Endothelial cell of umbilical vein (primary cell): ENCODE results near the gene SIN3B. TPM values are rescaled to one million over a fixed set of nuclear protein-coding genes. Genes with fewer than 3 reads are reported as not detected.

Experiments
- BruUV-seq: library from RNA; stranded (reverse); fragments of 400-500 nt; replicated peaks from 2 replicates; lab custom pipeline; 2021; lab: Mats Ljungman, UMichigan
- CTCF ChIA-PET: fragments of 300-600, 350-600 bp; sonication (Branson Sonifier 250); formaldehyde crosslinking; loops from one replicate; lab custom pipeline; 2021; ENCODE audit warnings: antibody characterized with exemption, inconsistent platforms; lab: Charles Lee
- POLR2A ChIA-PET: fragments of 300-600, 350-600 bp; sonication (Branson Sonifier 250); formaldehyde crosslinking; loops from one replicate; lab custom pipeline; 2021; ENCODE audit warnings: antibody characterized with exemption, inconsistent platforms; lab: Charles Lee
- DNase-seq: peaks from one replicate; pipeline ENCODE4 v3.0.0-alpha.2; 2011; ENCODE audit warnings: low read depth, low spot score
- FAIRE-seq: peaks from 2 replicates; lab custom pipeline; 2011; peaks lifted over from hg19 to GRCh38; lab: Jason Lieb, UNC
- H2AFZ ChIP-seq: 2 replicates; pipeline ENCODE4 v1.6.0; 2012; ENCODE audit warnings: low read depth, low read length, control low read depth, inconsistent platforms
- H3K27ac ChIP-seq: 2 replicates; pipeline ENCODE4 v1.5.1; 2011; ENCODE audit warnings: low read depth, mild to moderate bottlenecking, control low read depth, low read length, moderate library complexity; ENCODE audit not compliant: insufficient read depth
- H3K27me3 ChIP-seq, 2 experiments: 2 replicates each; pipeline versions ENCODE4 v1.6.0 to v1.6.1; 2011; ENCODE audit warnings: low read length in 2 of 2, mixed read lengths in 1 of 2; ENCODE audit not compliant: control insufficient read depth in 2 of 2, insufficient read depth in 2 of 2
- H3K36me3 ChIP-seq, 2 experiments: 2 replicates in 1 of 2; 3 replicates in 1 of 2; pipeline ENCODE4 v1.5.1; 2011; ENCODE audit warnings: low read length in 2 of 2, mild to moderate bottlenecking in 1 of 2, moderate library complexity in 1 of 2; ENCODE audit not compliant: control insufficient read depth in 2 of 2, insufficient read depth in 2 of 2; ENCODE audit errors: extremely low read depth in 1 of 2
- H3K4me1 ChIP-seq: 3 replicates; pipeline ENCODE4 v1.5.1; 2011; ENCODE audit warnings: mild to moderate bottlenecking, low read length; ENCODE audit not compliant: control insufficient read depth, insufficient read depth; ENCODE audit errors: extremely low read depth
- H3K4me2 ChIP-seq: 2 replicates; pipeline ENCODE4 v1.6.1; 2011; ENCODE audit warnings: low read length, control low read depth, mixed read lengths; ENCODE audit not compliant: insufficient read depth
- H3K4me3 ChIP-seq, 3 experiments: fragments of 200-600 bp in 1 of 3; sonication (generic), shearing (Covaris generic) in 1 of 3; replicated peaks in 1 of 3; 2 replicates each; pipeline ENCODE4 v1.5.1; 2011 to 2016; ENCODE audit warnings: control low read depth in 3 of 3, low read length in 3 of 3, mild to moderate bottlenecking in 2 of 3, inconsistent platforms in 1 of 3, low read depth in 1 of 3, moderate library complexity in 1 of 3; ENCODE audit not compliant: insufficient read depth in 1 of 3
- H3K79me2 ChIP-seq: 2 replicates; pipeline ENCODE4 v1.6.0; 2012; ENCODE audit warnings: low read length, inconsistent platforms; ENCODE audit not compliant: control insufficient read depth, insufficient read depth
- H3K9ac ChIP-seq: replicated peaks from 2 replicates; pipeline ENCODE3; 2011; ENCODE audit warnings: low read length, control low read depth; ENCODE audit not compliant: insufficient read depth; ENCODE audit errors: extremely low read depth
- H3K9me1 ChIP-seq: replicated peaks from 3 replicates; pipeline ENCODE4 v1.6.0; 2011; ENCODE audit warnings: mild to moderate bottlenecking, low read length; ENCODE audit not compliant: control insufficient read depth, insufficient read depth; ENCODE audit errors: extremely low read depth
- H3K9me3 ChIP-seq: replicated peaks from 2 replicates; pipeline ENCODE4 v1.5.1; 2012; ENCODE audit warnings: low read length, inconsistent platforms; ENCODE audit not compliant: control insufficient read depth, insufficient read depth
- H4K20me1 ChIP-seq: replicated peaks from 2 replicates; pipeline ENCODE3; 2011; ENCODE audit warnings: mild to moderate bottlenecking, low read length; ENCODE audit not compliant: control insufficient read depth, insufficient read depth; ENCODE audit errors: extremely low read depth
- EZH2 ChIP-seq: IDR thresholded peaks from 2 replicates; pipeline ENCODE4 v1.6.1; 2012; ENCODE audit warnings: borderline replicate concordance, low read depth, mild to moderate bottlenecking, moderate library complexity, low read length, inconsistent platforms; ENCODE audit not compliant: severe bottlenecking
- FOS ChIP-seq: IDR thresholded peaks from 2 replicates; pipeline ENCODE4 v1.6.1; 2011; ENCODE audit warnings: mild to moderate bottlenecking, low read length, moderate library complexity, borderline replicate concordance; ENCODE audit not compliant: insufficient read depth
- GATA2 ChIP-seq: IDR thresholded peaks from 2 replicates; pipeline ENCODE4 v1.7.0; 2011; ENCODE audit warnings: low read depth, mild to moderate bottlenecking, moderate library complexity, mixed read lengths, low read length; ENCODE audit not compliant: insufficient read length, insufficient read depth
- JUN ChIP-seq: IDR thresholded peaks from 2 replicates; pipeline ENCODE4 v1.6.1; 2011; ENCODE audit warnings: borderline replicate concordance, low read depth; ENCODE audit not compliant: insufficient read length, insufficient read depth
- MYC ChIP-seq: IDR thresholded peaks from one replicate; pipeline ENCODE4 v1.6.1; 2011; ENCODE audit warnings: mild to moderate bottlenecking, low read depth, low read length
- POLR2A ChIP-seq: IDR thresholded peaks from 2 replicates; pipeline ENCODE4 v1.6.1; 2012; ENCODE audit warnings: low read depth, mild to moderate bottlenecking, control low read depth, low read length
- POLR2AphosphoS5 ChIP-seq: IDR thresholded peaks from 2 replicates; pipeline ENCODE4 v1.6.1; 2012; ENCODE audit warnings: low read depth, mild to moderate bottlenecking, control low read depth, low read length, moderate library complexity; ENCODE audit not compliant: insufficient read depth
- dilution Hi-C: fragments of 300-500 bp; cut with MboI; formaldehyde crosslinking; loops from one replicate; pipeline ENCODE4 v1.15.0; 2019; ENCODE audit warnings: low sequenced_read_pairs; ENCODE audit not compliant: extremely low pct_ligation_motif_present
- intact Hi-C: fragments of 100-400 bp; cut with micrococcal nuclease; formaldehyde crosslinking; loops from one replicate; pipeline ENCODE4 v1.10.0; 2022
- polyA plus RNA-seq, 4 experiments: library from polyadenylated mRNA; depleted of rRNA in 3 of 4; stranded (reverse) in 3 of 4; unstranded in 1 of 4; fragments of >200 nt; gene quantifications; 2 replicates each; pipeline versions ENCODE4 v1.2.1 to v1.2.3, GENCODE V29; 2011 to 2012; ENCODE audit warnings: missing spikeins in 1 of 4
- total RNA-seq: library from RNA; stranded (reverse); gene quantifications from 2 replicates; pipeline ENCODE4 v1.2.3, GENCODE V29; 2021
- TF ChIP-seq, protein P1 (sequence below): IDR thresholded peaks from 2 replicates; pipeline ENCODE4 v1.6.1; 2011; ENCODE audit not compliant: insufficient read depth, insufficient read length
- TF ChIP-seq, protein P2 (sequence below), 2 donors: IDR thresholded peaks; 1 replicate in 1 of 2; 2 replicates in 1 of 2; pipeline ENCODE4 v1.5.1; 2011; ENCODE audit warnings: low read length in 2 of 2, mild to moderate bottlenecking in 2 of 2, moderate library complexity in 2 of 2, control low read depth in 1 of 2, inconsistent platforms in 1 of 2, low read depth in 1 of 2; ENCODE audit not compliant: insufficient read depth in 1 of 2; ENCODE audit errors: extremely low read depth in 1 of 2

The SIN3B gene
- total and polyA plus RNA-seq, 2 donors (not counting 3 experiments of a cell fraction or from before 2014, with no cell fraction given) = 46.2 to 75.0 TPM

DNA sequence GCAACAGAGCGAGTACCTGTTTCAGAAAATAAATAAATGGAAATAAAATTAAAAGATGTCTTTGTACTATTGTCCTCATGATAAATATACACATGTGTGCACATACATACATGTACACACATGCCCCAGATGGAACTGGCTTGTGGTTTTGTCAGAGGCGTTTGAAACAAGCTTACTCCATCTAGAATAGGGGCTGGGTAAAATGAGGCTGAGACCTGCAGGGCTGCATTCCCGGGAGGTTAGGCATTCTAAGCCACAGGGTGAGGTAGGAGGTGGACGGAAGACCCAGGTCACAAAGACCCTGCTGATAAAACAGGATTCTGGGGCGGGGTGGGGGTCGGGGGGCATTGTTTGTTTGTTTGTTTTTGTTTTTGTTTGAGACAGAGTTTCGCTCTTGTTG lies 8.1 kb upstream of the SIN3B start:
- ChIA-PET POLR2A (no interaction called here), CTCF (no interaction called here)
- H2AFZ ChIP-seq = no peak overlapping the region
- no peaks in the 10 kb centered on the region for H3K79me2 ChIP-seq
- no peak overlapping the region for H3K4me2 ChIP-seq
- H3K9ac ChIP-seq = no peak overlapping the region
- no peaks in the 10 kb centered on the region for H4K20me1 ChIP-seq
- dilution Hi-C loops = no loop called here
- peaks cover 0 to under 1% of the 10 kb centered on the region in 2 experiments for H3K27me3 ChIP-seq
- H3K9me1 ChIP-seq = no peaks in the 10 kb centered on the region
- TF ChIP-seq FOS = no peak
- TF ChIP-seq GATA2 = no peak
- TF ChIP-seq EZH2 = no peak
- TF ChIP-seq, protein P1, sequence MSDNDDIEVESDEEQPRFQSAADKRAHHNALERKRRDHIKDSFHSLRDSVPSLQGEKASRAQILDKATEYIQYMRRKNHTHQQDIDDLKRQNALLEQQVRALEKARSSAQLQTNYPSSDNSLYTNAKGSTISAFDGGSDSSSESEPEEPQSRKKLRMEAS = no peak
- TF ChIP-seq, protein P2, sequence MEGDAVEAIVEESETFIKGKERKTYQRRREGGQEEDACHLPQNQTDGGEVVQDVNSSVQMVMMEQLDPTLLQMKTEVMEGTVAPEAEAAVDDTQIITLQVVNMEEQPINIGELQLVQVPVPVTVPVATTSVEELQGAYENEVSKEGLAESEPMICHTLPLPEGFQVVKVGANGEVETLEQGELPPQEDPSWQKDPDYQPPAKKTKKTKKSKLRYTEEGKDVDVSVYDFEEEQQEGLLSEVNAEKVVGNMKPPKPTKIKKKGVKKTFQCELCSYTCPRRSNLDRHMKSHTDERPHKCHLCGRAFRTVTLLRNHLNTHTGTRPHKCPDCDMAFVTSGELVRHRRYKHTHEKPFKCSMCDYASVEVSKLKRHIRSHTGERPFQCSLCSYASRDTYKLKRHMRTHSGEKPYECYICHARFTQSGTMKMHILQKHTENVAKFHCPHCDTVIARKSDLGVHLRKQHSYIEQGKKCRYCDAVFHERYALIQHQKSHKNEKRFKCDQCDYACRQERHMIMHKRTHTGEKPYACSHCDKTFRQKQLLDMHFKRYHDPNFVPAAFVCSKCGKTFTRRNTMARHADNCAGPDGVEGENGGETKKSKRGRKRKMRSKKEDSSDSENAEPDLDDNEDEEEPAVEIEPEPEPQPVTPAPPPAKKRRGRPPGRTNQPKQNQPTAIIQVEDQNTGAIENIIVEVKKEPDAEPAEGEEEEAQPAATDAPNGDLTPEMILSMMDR (IDR thresholded peaks at IDR 0.05; ENCODE audit: extremely low read depth in 1 of 2, insufficient read depth in 1 of 2, low read depth in 1 of 2, low read length in 2 of 2) = no peak
- TF ChIP-seq JUN = no peak
- no peak for TF ChIP-seq MYC
- no peak for TF ChIP-seq POLR2AphosphoS5
- TF ChIP-seq POLR2A = no peak
- H3K9me3 ChIP-seq = no peaks in the 10 kb centered on the region
- BruUV-seq = no TSS peak
- DNase-seq = no peak
- FAIRE-seq = no peak
- intact Hi-C loops = no loop called here
- no peaks in the 10 kb centered on the region for H3K36me3 ChIP-seq
- no peak overlapping the region for H3K4me3 ChIP-seq
- no peak overlapping the region for H3K27ac ChIP-seq
- H3K4me1 ChIP-seq = peaks cover 10% of the 10 kb centered on the region
